Raji (cell line): ENCODE results near the gene SLC19A1.

Source experiments
- POLR2A ChIP-seq: IDR thresholded peaks from 2 replicates; pipeline ENCODE4 v1.6.1; 2011; ENCODE audit warnings: low read depth, low read length, control low read depth; ENCODE audit not compliant: insufficient read depth

The SLC19A1 gene

DNA sequence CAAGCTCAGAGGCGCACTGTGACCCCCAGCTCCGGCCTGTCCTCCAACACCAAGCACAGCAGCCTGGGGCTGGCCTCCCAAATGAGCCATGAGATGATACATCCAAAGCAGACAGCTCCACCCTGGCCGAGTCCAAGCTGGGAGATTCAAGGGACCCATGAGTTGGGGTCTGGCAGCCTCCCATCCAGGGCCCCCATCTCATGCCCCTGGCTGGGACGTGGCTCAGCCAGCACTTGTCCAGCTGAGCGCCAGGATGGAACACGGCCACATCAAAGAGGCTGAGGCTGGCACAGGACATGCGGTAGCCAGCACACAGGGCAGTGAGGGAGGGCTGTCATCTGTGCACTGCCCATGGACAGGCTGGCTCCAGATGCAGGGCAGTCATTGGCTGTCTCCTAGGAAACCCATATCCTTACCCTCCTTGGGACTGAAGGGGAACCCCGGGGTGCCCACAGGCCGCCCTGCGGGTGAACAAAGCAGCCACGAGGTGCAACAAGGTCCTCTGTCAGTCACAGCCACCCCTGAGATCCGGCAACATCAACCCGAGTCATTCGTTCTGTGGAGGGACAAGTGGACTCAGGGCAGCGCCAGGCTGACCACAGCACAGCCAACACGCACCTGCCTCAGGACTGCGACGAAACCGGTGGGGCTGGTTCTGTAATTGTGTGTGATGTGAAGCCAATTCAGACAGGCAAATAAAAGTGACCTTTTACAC is 29.1 kb downstream of the SLC19A1 start:
- TF ChIP-seq POLR2A, result no peak

DNA sequence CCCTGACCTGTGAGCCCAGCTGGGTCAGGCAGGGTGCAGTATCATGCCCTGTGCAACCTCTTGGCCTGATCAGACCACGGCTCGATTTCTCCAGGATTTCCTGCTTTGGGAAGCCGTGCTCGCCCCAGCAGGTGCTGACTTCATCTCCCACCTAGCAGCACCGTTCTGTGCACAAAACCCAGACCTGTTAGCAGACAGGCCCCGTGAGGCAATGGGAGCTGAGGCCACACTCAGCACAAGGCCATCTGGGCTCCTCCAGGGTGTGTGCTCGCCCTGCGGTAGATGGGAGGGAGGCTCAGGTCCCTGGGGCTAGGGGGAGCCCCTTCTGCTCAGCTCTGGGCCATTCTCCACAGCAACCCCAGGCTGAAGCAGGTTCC is 29.6 kb downstream of the SLC19A1 start:
- no peak for TF ChIP-seq POLR2A

DNA sequence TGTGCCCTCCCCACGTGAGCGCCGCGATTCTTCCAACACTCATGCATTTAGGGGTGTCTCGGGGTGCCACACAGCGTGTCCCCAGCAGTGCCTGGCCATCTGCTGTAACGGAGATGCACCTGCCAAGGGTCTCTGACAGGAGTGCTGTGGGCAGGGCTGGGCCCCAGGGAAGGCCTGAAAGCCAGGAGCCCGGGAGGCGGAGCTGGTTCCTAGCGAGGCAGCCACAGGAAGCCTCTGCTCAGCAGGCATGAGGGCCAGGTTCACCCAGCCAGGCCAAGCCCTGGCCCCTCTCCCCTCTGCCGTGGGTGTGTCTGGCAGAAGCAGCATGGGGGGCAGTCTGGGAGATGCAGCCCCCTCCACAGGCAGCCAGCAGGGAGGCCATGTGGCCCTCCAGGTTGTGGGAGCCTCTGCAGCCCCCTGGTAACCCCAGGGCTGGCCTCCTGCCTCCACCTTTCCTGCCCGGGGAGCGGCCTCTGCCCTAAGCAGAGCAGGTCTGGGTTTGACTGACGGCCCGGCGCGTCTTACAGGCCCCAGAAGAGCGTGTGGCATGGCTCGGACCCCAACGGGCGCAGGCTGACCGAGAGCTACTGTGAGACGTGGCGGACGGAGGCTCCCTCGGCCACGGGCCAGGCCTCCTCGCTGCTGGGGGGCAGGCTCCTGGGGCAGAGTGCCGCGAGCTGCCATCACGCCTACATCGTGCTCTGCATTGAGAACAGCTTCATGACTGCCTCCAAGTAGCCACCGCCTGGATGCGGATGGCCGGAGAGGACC is 30.4 kb downstream of the SLC19A1 start:
- TF ChIP-seq POLR2A, result no peak

DNA sequence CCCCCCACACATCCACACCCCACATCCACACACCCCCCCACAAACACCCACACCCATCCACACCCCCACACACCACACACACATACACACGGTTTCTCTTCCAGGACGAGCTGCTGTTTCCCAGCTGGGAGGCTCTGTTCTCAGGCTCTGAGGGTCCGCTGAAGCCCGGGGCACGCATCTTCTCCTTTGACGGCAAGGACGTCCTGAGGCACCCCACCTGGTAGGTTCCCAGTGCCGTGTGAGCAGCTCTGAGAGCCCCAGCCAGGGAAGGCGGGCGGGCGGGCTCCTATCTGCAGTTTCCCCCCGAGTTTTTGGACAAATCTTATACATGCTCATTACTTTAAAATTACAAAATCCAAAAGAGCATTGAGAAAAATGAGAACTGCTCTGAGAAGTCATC is 31.2 kb downstream of the SLC19A1 start:
- no peak for TF ChIP-seq POLR2A

DNA sequence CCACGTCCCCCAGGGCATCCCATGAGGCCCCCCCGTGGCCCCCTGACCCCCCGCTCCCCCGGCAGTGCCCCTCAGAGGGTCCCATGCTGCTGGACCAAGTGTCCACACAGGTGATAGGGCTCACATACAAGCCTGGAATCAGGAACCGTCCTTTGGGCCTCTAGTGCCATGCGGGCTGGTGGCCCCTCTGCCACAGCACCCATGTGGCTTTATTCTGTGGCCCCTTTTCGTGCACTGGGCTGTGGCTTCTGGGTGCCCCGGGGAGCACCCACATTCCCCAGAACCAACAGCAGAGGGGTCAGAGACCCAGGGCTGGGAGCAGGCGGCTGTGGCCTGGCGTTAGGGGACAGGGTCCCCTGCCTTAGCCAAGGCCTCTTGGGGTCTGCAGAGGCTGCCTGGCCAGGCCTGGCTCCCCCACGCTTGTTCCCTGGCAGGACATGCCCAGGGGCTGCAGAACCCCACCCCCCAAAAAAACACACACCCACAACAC is 31.7 kb downstream of the SLC19A1 start:
- no peak for TF ChIP-seq POLR2A

DNA sequence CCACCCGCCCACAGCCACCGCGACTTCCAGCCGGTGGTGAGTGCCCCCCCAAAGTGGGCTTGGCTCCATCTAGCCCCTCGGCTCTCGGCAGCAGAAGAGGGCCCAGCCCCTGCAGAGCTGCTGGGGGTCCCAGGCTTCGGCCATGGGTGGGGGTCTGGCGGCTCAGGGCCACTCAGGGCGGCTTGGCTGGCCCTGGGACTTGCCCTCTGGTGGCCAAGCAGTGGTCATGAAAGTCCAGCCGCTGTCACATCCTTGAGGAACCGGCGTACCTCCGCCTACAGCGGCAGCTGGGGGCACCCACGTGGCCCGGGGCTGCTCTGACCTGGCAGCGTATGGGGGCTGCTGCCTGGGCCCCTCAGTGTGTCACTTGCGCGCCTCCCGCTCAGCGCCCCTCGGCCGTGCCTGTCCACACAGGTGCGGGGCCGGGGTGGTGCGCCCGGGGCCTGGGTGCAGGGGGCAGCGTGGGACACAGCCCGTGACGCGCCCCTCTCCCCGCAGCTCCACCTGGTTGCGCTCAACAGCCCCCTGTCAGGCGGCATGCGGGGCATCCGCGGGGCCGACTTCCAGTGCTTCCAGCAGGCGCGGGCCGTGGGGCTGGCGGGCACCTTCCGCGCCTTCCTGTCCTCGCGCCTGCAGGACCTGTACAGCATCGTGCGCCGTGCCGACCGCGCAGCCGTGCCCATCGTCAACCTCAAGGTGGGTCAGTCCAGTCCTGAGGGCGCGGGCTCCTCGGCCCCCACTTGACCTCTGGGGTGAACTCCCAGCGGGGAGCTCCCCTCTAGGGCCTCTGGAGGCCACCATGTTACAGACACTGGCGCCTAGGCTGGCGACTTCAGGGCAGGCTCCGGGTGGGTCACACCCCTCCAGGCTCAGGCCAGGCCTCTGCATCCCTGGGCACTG is 32.4 kb downstream of the SLC19A1 start:
- no peak for TF ChIP-seq POLR2A

DNA sequence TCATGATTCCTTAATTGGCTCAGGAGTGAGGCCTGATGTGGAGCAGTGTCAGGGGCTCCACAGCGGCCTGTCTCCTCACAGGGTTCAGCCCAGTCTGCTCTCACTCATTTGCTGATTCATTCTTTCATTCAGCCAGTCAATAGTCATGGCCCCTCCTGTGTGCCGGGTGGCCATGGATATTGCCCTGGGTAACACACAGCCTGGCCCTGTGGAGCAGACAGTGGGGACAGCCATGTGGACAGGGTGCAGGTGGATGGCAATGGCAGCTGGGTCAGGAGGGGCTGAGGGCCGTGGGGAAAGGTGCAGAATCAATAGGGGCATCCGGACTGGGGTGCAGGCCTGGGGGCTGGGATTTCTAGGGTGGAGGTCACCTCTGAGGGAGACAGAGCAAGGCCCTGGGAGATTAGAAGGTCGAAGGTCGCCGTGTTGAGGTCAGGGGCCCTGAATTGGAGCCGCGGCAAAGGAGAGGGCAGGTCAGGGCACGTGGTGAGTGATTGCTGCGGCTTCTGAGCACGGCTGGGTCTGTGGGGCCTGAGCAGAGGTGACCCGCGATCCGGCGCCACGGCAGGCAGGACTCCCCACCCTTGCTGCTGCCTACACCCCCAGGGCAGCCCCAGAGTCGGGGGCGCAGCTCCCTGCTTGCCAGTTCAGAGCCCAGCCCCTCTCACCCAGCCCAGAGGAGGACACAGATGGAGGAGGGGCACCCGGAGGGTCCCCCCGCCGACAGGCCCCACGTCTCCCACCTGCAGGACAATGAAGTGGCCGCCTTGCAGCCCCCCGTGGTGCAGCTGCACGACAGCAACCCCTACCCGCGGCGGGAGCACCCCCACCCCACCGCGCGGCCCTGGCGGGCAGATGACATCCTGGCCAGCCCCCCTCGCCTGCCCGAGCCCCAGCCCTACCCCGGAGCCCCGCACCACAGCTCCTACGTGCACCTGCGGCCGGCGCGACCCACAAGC is 33.4 kb downstream of the SLC19A1 start:
- no peak for TF ChIP-seq POLR2A

DNA sequence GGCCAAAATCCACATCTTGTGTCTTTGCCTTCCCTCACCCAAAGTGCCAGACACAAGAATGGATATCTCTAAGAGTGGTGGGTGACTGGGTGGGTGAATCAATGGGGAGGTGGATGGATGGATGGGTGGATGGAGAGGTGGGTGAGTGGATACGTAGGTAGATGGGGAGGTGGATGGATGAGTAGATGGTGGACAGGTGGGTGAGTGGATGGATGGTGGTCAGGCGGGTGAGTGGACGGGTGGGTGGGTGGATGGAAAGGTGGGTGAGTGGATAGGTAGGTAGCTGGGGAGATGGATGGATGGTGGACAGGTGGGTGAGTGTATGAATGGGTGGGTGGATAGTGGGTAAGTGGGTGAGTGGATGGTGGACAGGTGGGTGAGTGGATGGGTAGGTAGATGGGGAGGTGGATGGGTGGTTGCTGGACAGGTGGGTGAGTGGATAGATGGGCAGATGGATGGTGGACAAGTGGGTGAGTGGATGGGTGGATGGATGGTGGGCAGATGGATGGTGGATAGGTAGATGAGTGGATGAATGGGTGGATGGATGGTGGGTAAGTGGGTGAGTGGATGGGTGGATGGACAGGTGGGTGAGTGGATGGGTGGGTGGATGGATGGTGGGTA is 34.2 kb downstream of the SLC19A1 start:
- no peak for TF ChIP-seq POLR2A

DNA sequence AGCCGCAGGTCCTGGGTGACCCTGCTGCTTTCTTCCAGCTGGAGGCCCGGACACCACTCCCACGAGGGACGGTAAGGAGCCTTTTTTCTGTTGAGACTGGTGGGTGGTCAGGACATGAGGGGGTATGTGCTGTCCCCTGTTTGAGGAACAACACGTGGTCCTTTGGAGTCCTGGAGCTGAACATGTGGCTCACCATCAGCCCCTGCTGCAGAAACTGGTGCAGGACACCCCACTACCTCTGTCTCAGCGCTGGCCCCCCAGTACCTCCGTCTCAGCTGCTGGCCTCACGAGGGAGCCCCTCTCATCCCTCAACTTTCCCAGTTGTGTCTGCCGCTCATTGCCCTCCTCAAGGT is 34.7 kb downstream of the SLC19A1 start:
- no peak for TF ChIP-seq POLR2A

DNA sequence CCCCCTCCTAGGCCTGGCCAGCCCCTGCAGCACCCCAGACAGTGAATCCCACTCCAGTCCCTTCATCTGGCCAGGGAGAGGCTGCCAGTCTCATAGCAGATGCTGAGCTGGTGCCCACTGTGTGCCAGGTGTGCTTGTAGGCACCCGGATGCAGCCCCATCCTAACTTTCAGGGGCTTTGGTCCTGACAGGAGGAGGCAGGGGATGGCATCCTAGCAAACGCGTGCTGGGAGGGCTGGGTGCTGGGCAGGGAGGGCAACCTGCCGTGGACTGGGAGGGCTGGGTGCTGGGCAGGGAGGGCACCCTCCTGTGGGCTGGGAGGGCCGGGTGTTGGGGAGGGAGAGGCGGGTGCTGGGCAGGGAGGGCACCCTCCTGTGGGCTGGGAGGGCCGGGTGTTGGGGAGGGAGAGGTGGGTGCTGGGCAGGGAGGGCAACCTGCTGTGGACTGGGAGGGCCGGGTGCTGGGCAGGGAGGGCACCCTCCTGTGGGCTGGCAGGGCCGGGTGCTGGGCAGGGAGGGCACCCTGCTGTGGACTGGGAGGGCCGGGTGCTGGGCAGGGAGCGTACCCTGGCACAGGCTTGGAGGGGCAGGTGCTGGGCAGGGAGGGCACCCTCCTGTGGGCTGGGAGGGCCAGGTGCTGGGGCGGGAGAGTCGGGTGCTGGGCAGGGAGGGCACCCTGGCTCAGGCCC is 35.3 kb downstream of the SLC19A1 start:
- no peak for TF ChIP-seq POLR2A

DNA sequence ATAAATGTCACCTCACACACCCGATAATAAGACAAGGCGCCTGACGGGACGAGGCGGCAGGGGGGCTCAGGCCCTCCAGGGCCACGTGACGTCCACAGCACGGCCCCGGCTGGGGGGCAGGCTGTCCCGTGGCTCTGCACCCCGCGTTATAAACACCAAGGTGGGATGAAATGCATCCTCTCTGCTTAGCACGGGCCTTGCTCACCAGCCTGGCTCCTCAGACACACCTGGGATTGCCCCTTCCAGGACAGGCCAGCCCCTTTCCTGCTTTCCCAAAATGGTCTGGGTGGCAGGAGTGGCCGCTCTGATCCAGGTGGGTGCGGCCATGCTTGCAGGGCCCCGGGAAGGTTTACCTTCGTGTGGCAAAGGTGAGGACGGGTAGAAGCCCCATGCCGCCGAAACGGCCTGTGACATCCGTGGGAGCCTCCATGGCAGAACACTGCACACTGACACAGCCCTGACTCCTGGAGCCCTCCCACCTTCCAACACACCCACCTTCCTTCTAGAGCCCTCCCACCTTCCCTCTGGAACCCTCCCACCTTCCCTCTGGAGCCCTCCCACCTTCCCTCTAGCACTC is 35.9 kb downstream of the SLC19A1 start:
- no peak for TF ChIP-seq POLR2A

DNA sequence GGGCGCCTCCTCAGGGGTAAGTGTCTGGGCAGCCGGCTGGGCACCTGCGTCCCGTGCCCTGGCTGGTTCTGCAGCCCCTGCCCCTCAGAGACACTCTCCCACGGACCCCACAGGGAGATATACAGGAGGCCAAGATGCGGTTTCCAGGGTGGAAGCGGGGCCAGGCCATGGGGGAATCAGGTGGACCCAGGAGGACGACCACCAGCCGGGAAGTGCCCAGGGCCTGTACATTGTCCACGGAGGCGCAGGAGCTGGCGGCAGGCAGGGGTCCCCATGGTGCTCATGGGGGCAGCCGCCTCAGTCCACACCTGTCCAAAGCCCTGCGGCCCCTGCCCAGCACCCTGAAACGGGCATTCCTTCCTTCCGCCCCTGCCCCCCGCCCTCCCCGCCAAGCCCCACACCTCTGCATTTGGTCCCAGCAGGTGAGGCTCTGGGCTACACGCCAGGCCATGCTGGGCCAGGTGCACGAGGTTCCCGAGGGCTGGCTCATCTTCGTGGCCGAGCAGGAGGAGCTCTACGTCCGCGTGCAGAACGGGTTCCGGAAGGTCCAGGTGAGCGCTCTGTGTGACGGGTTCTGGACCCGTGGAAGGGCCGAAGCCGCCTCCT is 36.7 kb downstream of the SLC19A1 start:
- TF ChIP-seq POLR2A, result no peak
